Neutrophil (primary cell): ENCODE measurements around the gene FAM161A.

Experiments used
- H3K27ac ChIP-seq: fragments of 200-600 bp; sonication (generic); 2 replicates; pipeline ENCODE4 v1.5.1; 2016; ENCODE audit warnings: mild to moderate bottlenecking, moderate library complexity
- H3K27me3 ChIP-seq: fragments of 200-600 bp; sonication (generic); 2 replicates; pipeline ENCODE4 v1.6.0; 2016; ENCODE audit warnings: mild to moderate bottlenecking
- H3K36me3 ChIP-seq: fragments of 200-600 bp; sonication (generic); 2 replicates; pipeline ENCODE4 v1.5.1; 2017
- H3K4me1 ChIP-seq, 2 experiments: fragments of 200-600 bp in 1 of 2; sonication (generic) in 1 of 2; 1 replicate in 1 of 2; 2 replicates in 1 of 2; pipeline versions ENCODE4 v1.5.1 to v1.6.1; 2013 to 2016; ENCODE audit warnings: low read depth in 1 of 2, low read length in 1 of 2, mild to moderate bottlenecking in 1 of 2, moderate library complexity in 1 of 2; ENCODE audit not compliant: control insufficient read depth in 1 of 2, insufficient read depth in 1 of 2
- H3K4me3 ChIP-seq, 2 experiments: fragments of 200-600 bp in 1 of 2; sonication (generic) in 1 of 2; 1 replicate in 1 of 2; 2 replicates in 1 of 2; pipeline ENCODE4 v1.5.1; 2013 to 2016; ENCODE audit warnings: low read depth in 1 of 2, low read length in 1 of 2, mild to moderate bottlenecking in 1 of 2, moderate library complexity in 1 of 2
- H3K9me3 ChIP-seq: fragments of 200-600 bp; sonication (generic); 2 replicates; pipeline ENCODE4 v1.5.1; 2016
- CTCF ChIP-seq: fragments of 200-600 bp; sonication (generic); IDR thresholded peaks from 2 replicates; pipeline ENCODE4 v1.5.1; 2016; ENCODE audit warnings: antibody characterized with exemption

Gene FAM161A

GRCh38 chr2:61792355-61792890 is 61.4 kb downstream of the FAM161A start:
- Histone ChIP-seq H3K4me3 (no peak overlapping the region), H3K4me1 (peaks cover 4 to 5% of the 10 kb centered on the region in 2 experiments), H3K27ac (no peak overlapping the region), H3K27me3 (peaks cover 22% of the 10 kb centered on the region), H3K36me3 (no peaks in the 10 kb centered on the region), H3K9me3 (no peaks in the 10 kb centered on the region)
- TF ChIP-seq CTCF, result no peak

- no peak overlapping the region for H3K4me3 ChIP-seq
- peaks cover 20% of the 10 kb centered on the region for H3K27me3 ChIP-seq
- no peak for TF ChIP-seq CTCF
- H3K27ac ChIP-seq, result no peak overlapping the region
- H3K4me1 ChIP-seq, result peaks cover 4 to 5% of the 10 kb centered on the region in 2 experiments
- no peaks in the 10 kb centered on the region for H3K9me3 ChIP-seq
- H3K36me3 ChIP-seq, result no peaks in the 10 kb centered on the region
These were observed 63.9 kb downstream of the FAM161A start for GRCh38 chr2:61789807-61790602.

- Histone ChIP-seq H3K9me3 (no peaks in the 10 kb centered on the region), H3K4me1 (no peaks in the 10 kb centered on the region), H3K4me3 (no peak overlapping the region), H3K27ac (no peak overlapping the region), H3K27me3 (peaks cover under 1% of the 10 kb centered on the region), H3K36me3 (no peaks in the 10 kb centered on the region)
- no peak for TF ChIP-seq CTCF
These were observed 65.8 kb downstream of the FAM161A start for GRCh38 chr2:61787941-61788563.

- H3K27me3 ChIP-seq, result no peaks in the 10 kb centered on the region
- H3K4me3 ChIP-seq, result no peak overlapping the region
- no peaks in the 10 kb centered on the region for H3K36me3 ChIP-seq
- TF ChIP-seq CTCF, result no peak
- H3K27ac ChIP-seq, result no peak overlapping the region
- no peaks in the 10 kb centered on the region for H3K4me1 ChIP-seq
- no peaks in the 10 kb centered on the region for H3K9me3 ChIP-seq
These were observed 67.0 kb downstream of the FAM161A start for GRCh38 chr2:61786876-61787275.

GRCh38 chr2:61785583-61785982 is 68.3 kb downstream of the FAM161A start:
- Histone ChIP-seq H3K4me3 (no peak overlapping the region), H3K27ac (no peak overlapping the region), H3K4me1 (no peaks in the 10 kb centered on the region), H3K9me3 (no peaks in the 10 kb centered on the region), H3K27me3 (no peaks in the 10 kb centered on the region), H3K36me3 (no peaks in the 10 kb centered on the region)
- no peak for TF ChIP-seq CTCF
